NCI-H2196 treated with DMSO at 0.1 percent for 48 hours (cell line): ENCODE results near the gene INSM2.

Experiments
- DNase-seq: peaks from one replicate; lab custom pipeline; 2025; ENCODE audit not compliant: unreplicated experiment; lab: John Stamatoyannopoulos, UW

Gene INSM2

DNA sequence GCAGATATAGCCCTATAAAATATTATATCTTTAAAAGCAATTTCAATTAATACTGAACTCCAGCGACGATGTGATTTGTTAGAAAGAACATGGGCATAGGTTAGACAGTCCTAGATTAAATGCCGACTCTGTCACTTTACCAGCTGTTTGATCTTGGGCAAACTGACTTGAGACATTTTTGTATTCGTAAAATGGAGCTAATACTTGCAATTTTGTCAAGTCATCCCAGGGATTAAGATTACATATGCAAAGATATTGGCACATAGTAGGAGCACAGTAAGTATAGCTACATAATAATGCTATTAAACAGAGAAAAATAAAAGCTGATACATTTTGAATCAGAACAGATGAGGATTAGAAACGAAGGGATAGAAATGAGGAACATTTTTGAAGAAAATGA, 9.0 kb downstream of the INSM2 start:
- DNase-seq: no peak

GRCh38 chr14:35549551-35549950, 15.6 kb downstream of the INSM2 start:
- no peak for DNase-seq

GRCh38 chr14:35551081-35551480, 17.1 kb downstream of the INSM2 start:
- DNase-seq: no peak

DNA sequence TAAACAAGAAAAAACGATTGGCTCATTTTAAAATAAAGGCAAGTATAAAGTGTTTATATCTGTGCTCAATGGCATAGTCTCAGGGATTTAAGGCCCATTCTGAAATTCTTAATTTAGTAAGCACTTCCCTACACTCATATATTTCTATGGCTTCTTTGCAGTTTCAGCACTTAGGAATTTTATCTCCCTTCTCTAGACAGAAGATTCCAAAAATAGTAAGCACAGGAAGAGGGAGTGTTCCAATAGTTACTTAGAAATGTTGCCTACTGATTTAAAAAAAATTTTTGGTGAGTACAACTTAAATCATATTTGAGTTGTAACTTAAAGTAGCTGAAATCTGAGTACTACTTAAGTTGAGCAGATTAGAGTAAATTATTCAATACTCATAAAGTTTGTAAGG, 19.8 kb downstream of the INSM2 start:
- DNase-seq: no peak

GRCh38 chr14:35556548-35556947, 22.6 kb downstream of the INSM2 start:
- no peak for DNase-seq

DNA sequence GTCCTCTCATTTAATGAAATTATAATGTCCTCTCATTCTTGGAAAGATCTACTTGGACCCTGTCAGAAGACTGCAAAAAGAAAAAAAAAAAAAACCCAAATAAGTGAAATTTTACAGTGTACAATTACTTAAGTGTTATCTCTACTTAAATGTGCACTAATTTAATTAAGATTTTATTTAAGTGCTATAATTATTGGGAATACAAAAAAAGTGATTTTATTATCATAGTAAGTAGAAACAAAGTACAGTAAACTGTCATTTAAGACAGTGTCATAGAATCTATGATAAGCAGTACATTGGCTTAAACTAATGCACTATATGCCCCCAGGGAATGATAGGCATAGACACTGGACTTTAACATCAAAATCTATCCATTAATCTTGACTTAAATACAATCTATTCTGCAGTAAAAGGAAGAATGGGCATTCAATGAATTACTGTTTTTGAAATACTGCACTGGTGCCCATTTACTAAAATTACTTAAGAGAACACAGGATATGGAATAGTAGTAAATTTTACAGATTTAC, 23.3 kb downstream of the INSM2 start:
- DNase-seq: no peak

- no peak for DNase-seq
Observed at GRCh38 chr14:35558680-35559079, 24.7 kb downstream of the INSM2 start.

DNA sequence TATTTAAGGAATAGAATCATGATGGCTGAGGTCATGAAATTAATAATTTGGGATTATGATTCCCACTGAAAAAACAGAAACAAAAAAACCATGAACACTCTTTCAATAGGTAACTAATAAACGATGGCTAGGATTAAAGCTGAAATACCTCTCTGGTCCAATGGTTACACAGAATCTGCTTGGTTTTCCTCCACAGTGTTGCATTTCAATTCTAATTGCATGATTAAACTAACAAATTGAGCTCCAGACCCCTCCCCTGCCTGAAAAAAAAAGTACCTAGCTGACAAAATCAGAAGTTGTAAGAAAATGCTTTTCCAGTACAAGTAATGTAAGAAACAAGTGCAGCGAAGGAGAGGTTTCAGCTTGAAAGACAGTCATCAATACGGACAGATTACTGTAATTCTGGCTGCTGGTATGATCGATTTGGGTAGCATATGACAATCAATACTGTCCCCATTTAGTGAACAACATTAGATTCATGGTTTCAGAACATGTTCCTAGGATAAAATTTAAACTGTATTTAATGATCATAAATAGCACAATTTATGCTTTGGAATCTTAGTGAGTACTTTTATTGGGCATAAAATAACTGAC, 32.0 kb downstream of the INSM2 start:
- DNase-seq: no peak

DNA sequence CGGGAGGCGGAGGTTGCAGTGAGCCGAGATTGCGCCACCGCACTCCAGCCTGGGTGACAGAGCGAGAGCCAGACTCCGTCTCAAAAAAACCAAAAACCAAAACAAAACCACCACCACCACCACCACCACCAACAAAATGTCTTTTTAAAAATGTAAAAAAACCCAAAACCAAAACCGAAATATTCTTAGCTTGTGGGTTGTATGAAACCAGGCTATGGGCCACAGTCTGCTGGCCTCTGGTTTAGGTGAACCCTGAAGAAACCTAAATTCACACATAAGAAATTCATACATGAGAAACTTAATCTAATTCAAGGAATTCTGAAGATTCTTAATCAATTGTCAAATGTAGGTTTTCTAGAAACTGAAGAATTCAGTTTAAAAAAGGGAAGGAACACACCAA, 37.6 kb downstream of the INSM2 start:
- DNase-seq: no peak

DNA sequence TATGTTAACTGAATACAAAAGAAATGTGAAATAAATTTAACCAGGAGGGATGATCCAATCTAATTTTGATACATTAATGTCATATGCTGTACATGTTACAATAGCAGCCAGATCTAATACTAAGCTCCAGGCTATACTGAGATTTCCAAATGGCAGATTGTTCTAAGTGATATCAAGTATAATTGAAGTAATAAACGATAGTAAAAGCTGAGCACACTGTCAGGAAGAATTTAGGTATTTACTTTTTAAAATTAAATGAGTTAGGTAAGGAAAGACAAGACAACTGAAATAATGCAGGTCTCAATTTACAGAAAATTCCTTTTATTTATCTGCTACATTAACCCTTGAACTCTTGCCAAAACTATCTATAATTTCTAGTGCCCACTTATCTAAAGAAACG, 39.9 kb downstream of the INSM2 start:
- no peak for DNase-seq

DNA sequence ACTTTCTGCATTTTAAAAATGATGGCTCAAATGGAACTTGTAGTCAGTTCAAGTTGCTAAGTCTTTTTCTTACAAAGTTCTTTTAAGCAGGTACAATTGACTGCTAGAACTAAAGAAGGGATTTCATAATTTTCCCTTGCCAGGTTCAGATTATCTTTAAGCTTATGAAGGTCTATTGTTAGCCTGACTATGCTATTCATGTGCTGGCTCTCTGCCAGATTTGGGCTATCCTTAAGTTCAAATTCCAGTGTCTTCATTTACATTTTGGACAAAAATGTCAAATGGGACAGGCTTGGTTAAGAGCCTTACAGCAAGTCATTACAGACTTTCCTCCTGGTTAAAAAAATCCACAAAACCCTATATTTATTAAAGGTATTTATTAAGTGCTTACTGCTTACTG, 42.3 kb downstream of the INSM2 start:
- no peak for DNase-seq

DNA sequence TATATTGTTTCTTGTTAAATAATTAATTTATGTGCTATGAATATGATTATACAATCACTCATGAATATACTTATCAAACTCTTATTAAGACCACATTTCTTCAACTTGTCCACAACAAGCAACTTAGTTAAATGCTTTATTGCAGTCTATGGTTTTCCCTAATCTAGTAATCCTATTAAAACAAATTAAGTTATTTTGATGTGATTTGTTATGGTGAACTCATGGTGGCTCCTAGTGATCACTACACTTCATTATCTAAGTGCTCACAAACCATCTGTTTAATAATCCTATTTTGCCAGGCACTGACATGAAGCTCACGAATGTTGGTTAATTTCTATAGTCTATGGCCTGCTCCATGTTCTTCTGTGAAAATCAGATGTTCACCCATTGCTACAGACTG, 42.9 kb downstream of the INSM2 start:
- DNase-seq: no peak

DNA sequence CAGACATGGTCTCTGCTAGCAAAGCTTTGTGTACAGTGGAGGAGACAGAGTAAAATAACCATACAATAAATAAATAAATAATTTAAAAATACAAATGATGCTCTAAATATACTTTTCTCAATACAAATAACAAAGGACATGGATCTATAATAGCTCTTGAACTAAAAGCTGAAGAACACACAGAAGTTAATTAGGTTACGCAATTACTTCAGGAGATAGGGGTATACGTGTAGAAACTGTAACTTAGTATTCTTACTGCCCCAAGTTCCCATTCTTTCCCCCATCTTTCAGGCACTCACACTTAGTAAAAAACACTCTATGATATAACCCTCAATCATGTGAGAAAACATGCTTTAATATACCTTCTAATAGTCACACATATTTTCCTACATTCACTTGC, 44.2 kb downstream of the INSM2 start:
- no peak for DNase-seq

GRCh38 chr14:35578639-35579038, 44.7 kb downstream of the INSM2 start:
- DNase-seq: no peak
